Karpas-422 (cell line): ENCODE measurements around the gene CD101. TPM values are rescaled to one million over a fixed set of nuclear protein-coding genes. Genes with fewer than 3 reads are reported as not detected.

ENCODE experiments used
- DNase-seq: peaks from one replicate; pipeline ENCODE4 v3.0.0-alpha.2; 2015
- H2AFZ ChIP-seq: fragments of 200-600 bp; sonication (generic); 2 replicates; pipeline ENCODE4 v1.6.1; 2014; ENCODE audit warnings: antibody characterized with exemption, low read length, mixed read lengths
- H3K27ac ChIP-seq: fragments of 200-600 bp; sonication (generic); 2 replicates; pipeline ENCODE4 v1.5.1; 2014; ENCODE audit warnings: mild to moderate bottlenecking, low read length, moderate library complexity
- H3K27me3 ChIP-seq: fragments of 200-600 bp; sonication (generic); 2 replicates; pipeline ENCODE4 v1.6.1; 2014; ENCODE audit warnings: low read length, mixed read lengths
- H3K36me3 ChIP-seq: fragments of 200-600 bp; sonication (generic); 2 replicates; pipeline ENCODE4 v1.6.1; 2014; ENCODE audit warnings: low read length, mixed read lengths; ENCODE audit not compliant: insufficient read depth
- H3K4me1 ChIP-seq: fragments of 200-600 bp; sonication (generic); 2 replicates; pipeline ENCODE4 v1.6.1; 2014; ENCODE audit warnings: mild to moderate bottlenecking, low read length, mixed read lengths
- H3K4me2 ChIP-seq: fragments of 200-600 bp; sonication (generic); 2 replicates; pipeline ENCODE4 v1.6.1; 2014; ENCODE audit warnings: low read length, low read depth, mild to moderate bottlenecking; ENCODE audit not compliant: poor library complexity, severe bottlenecking
- H3K4me3 ChIP-seq: fragments of 200-600 bp; sonication (generic); 2 replicates; pipeline ENCODE4 v1.5.1; 2014; ENCODE audit warnings: mild to moderate bottlenecking, antibody characterized with exemption, low read length, mixed read lengths
- H3K79me2 ChIP-seq: fragments of 200-600 bp; sonication (generic); 2 replicates; pipeline ENCODE4 v1.6.1; 2014; ENCODE audit warnings: mild to moderate bottlenecking, low read length, mixed read lengths
- H3K9ac ChIP-seq: fragments of 200-600 bp; sonication (generic); 2 replicates; pipeline ENCODE4 v1.6.0; 2014; ENCODE audit warnings: low read length
- H3K9me2 ChIP-seq: fragments of 200-600 bp; sonication (generic), shearing (Covaris generic); replicated peaks from 2 replicates; pipeline ENCODE4 v1.6.0; 2014; ENCODE audit warnings: mild to moderate bottlenecking, low read length, moderate library complexity; ENCODE audit not compliant: insufficient read depth
- H3K9me3 ChIP-seq: fragments of 300-700, 200-600 bp; sonication (generic); 2 replicates; pipeline ENCODE4 v1.6.1; 2014; ENCODE audit warnings: low read length, mixed read lengths
- H4K20me1 ChIP-seq: fragments of 200-600 bp; sonication (generic); 2 replicates; pipeline ENCODE4 v1.6.1; 2014; ENCODE audit warnings: mild to moderate bottlenecking, antibody characterized with exemption, low read length, low read depth; ENCODE audit not compliant: insufficient read depth
- total RNA-seq: library from RNA; depleted of rRNA; stranded (reverse); fragments of >200 nt; shearing (Covaris generic); gene quantifications from 2 replicates; pipeline ENCODE4 v1.2.3, GENCODE V29; 2014; ENCODE audit warnings: low replicate concordance; rRNA removed

Gene CD101, protein sequence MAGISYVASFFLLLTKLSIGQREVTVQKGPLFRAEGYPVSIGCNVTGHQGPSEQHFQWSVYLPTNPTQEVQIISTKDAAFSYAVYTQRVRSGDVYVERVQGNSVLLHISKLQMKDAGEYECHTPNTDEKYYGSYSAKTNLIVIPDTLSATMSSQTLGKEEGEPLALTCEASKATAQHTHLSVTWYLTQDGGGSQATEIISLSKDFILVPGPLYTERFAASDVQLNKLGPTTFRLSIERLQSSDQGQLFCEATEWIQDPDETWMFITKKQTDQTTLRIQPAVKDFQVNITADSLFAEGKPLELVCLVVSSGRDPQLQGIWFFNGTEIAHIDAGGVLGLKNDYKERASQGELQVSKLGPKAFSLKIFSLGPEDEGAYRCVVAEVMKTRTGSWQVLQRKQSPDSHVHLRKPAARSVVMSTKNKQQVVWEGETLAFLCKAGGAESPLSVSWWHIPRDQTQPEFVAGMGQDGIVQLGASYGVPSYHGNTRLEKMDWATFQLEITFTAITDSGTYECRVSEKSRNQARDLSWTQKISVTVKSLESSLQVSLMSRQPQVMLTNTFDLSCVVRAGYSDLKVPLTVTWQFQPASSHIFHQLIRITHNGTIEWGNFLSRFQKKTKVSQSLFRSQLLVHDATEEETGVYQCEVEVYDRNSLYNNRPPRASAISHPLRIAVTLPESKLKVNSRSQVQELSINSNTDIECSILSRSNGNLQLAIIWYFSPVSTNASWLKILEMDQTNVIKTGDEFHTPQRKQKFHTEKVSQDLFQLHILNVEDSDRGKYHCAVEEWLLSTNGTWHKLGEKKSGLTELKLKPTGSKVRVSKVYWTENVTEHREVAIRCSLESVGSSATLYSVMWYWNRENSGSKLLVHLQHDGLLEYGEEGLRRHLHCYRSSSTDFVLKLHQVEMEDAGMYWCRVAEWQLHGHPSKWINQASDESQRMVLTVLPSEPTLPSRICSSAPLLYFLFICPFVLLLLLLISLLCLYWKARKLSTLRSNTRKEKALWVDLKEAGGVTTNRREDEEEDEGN
- not detected in 2 replicates for total RNA-seq

DNA sequence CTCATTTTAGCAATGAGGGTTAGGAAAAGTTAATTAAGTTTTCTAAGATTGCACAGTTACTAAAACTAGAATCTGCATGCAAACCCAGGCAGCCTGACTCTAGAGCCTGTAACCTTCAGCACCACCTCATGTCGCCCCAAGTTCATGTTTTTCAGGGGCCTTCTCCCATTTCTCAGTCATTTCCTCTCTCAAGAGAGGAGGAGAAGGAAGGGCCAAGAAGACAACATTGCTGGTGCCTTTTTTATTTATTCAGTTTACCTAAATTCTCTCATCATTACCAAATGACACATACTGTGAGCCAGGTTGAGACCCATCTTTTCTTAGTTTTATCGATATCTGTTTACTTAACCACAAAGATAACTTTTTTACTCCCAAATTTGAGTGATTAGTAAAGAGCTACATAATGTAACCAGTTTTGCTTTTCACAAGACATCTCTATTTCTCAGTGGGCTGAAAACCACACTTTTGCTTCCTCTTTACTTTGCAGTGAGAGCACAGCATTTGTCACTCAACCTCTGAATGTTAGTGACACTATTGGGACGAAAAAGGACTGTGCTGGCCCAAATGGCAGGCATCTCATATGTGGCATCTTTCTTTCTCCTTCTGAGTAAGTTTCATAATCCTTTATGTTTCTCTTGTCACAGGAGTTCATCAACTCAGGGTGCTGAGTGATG is at the start of gene CD101:
TSS of gene CD101 (plus strand) at position 507 of the 674 bp plus-strand sequence. CDS start at position 565, 58 bp downstream.
- H3K27me3 ChIP-seq = no peaks in the 10 kb centered on the region
- no peaks in the 10 kb centered on the region for H3K4me1 ChIP-seq
- H4K20me1 ChIP-seq = no peaks in the 10 kb centered on the region
- no peak within 1 kb of the TSS for H3K27ac ChIP-seq
- H3K4me2 ChIP-seq = no peak within 1 kb of the TSS
- no peak for DNase-seq
- H3K79me2 ChIP-seq = no peaks in the 10 kb centered on the region
- H3K9me2 ChIP-seq = no peaks in the 10 kb centered on the region
- H3K9me3 ChIP-seq = no peaks in the 10 kb centered on the region
- no peak within 1 kb of the TSS for H3K4me3 ChIP-seq
- H2AFZ ChIP-seq = no peak within 1 kb of the TSS
- H3K9ac ChIP-seq = no peak within 1 kb of the TSS
- no peaks in the 10 kb centered on the region for H3K36me3 ChIP-seq

DNA sequence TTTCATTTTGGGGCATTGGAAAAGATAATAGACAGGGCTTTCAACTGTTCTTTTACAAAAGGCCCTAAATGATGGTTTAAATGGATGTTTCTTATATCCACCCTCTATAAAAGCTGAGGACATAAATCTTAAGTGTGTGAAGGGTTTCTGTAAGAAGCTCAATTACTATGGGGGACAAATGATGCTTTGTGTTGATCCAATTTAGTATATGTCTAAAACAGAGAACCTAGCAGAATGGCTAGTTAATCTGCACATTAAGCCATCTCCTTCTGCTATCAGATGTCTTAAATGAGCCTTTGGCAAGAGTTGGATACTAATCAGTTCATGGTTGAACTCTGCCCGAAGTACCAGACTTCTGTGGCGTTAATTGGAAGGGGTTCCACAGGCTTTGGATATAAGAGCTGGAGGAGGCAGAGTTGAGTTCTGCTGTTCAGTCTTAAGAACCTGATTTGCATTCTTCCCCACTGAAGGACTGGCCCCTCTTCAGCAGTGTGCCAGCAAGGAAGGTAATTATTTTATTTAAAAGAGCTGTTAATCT is 48.8 kb upstream of the CD101 start:
- H3K9me2 ChIP-seq = no peaks in the 10 kb centered on the region
- no peaks in the 10 kb centered on the region for H4K20me1 ChIP-seq
- no peak overlapping the region for H3K27ac ChIP-seq
- no peaks in the 10 kb centered on the region for H3K27me3 ChIP-seq
- H3K4me3 ChIP-seq = no peak overlapping the region
- H3K4me1 ChIP-seq = no peaks in the 10 kb centered on the region
- no peak overlapping the region for H3K9ac ChIP-seq
- no peak for DNase-seq
- no peaks in the 10 kb centered on the region for H3K9me3 ChIP-seq
- H3K36me3 ChIP-seq = no peaks in the 10 kb centered on the region
- no peaks in the 10 kb centered on the region for H3K79me2 ChIP-seq
- H2AFZ ChIP-seq = no peak overlapping the region
- H3K4me2 ChIP-seq = no peak overlapping the region

DNA sequence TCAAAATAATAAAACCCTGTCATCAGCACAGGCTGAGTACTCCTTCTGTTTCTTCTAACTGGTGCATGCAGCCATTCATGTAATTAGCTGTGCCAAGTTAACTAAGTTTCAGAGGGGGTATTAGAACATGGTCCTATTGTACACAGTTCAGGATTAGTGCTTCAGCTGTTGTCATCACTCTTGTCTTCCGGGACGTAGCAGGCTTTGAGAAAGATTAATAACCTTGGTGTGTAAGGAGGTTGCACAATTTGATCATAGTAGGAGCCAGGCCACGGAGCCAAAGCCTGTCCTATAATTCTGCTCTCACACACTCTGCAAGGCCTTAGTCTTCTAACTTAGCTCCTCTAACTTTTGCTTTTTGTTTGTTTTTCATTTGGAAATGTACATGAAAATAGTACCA is 47.1 kb upstream of the CD101 start:
- no peaks in the 10 kb centered on the region for H3K36me3 ChIP-seq
- H3K9ac ChIP-seq = no peak overlapping the region
- H3K4me1 ChIP-seq = no peaks in the 10 kb centered on the region
- no peaks in the 10 kb centered on the region for H4K20me1 ChIP-seq
- H3K9me2 ChIP-seq = no peaks in the 10 kb centered on the region
- H3K9me3 ChIP-seq = no peaks in the 10 kb centered on the region
- DNase-seq = no peak
- H3K79me2 ChIP-seq = no peaks in the 10 kb centered on the region
- H3K27ac ChIP-seq = no peak overlapping the region
- no peaks in the 10 kb centered on the region for H3K27me3 ChIP-seq
- no peak overlapping the region for H2AFZ ChIP-seq
- H3K4me2 ChIP-seq = no peak overlapping the region
- H3K4me3 ChIP-seq = no peak overlapping the region

DNA sequence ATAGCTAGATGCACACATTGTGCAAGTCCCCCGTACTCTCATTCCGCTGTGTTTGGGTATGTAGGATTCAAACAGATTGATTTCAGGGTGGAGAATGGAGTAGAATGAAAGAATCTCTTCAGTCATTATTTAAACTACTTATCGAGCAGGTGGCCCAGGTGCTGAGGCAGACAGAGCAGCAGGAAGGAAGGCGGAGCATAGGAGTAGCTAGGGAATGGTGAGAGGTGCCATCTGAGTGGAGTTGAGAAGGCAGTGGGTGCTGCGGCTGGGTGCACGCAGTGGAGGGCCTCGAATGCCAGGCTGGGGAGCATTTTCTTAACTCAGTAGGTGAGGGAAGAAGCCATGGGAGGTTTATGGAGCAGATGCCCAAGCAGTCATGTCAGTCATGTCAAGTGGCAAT is 45.2 kb upstream of the CD101 start:
- Histone ChIP-seq H3K9me2 (no peaks in the 10 kb centered on the region), H3K36me3 (no peaks in the 10 kb centered on the region), H3K27ac (no peak overlapping the region), H4K20me1 (no peaks in the 10 kb centered on the region), H3K27me3 (no peaks in the 10 kb centered on the region), H3K9me3 (no peaks in the 10 kb centered on the region), H3K4me2 (no peak overlapping the region), H3K4me1 (no peaks in the 10 kb centered on the region), H3K9ac (no peak overlapping the region), H2AFZ (no peak overlapping the region), H3K4me3 (no peak overlapping the region), H3K79me2 (no peaks in the 10 kb centered on the region)
- no peak for DNase-seq

DNA sequence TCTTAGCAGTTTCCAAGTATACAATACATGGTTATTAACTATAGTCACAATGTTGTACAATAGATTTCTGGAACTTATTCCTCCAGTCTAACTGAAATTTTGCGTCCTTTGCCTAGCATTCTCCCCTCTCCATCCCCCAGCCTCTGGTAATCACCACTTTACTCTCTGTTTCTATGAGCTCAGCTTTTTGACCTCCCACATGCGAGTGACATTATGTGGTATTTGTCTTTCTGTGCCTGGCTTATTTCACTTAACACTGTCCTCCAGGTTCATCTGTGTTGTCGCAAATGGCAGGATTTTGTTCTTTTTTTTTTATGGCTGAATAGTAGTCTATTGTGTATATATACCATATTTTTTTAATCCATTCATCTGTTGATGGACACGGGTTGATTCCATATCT is 43.9 kb upstream of the CD101 start:
- no peaks in the 10 kb centered on the region for H3K79me2 ChIP-seq
- H4K20me1 ChIP-seq = no peaks in the 10 kb centered on the region
- H3K36me3 ChIP-seq = no peaks in the 10 kb centered on the region
- H3K9me2 ChIP-seq = no peaks in the 10 kb centered on the region
- H3K4me3 ChIP-seq = no peak overlapping the region
- H3K9me3 ChIP-seq = no peaks in the 10 kb centered on the region
- H3K9ac ChIP-seq = no peak overlapping the region
- no peaks in the 10 kb centered on the region for H3K4me1 ChIP-seq
- H3K27ac ChIP-seq = no peak overlapping the region
- H2AFZ ChIP-seq = no peak overlapping the region
- no peaks in the 10 kb centered on the region for H3K27me3 ChIP-seq
- no peak overlapping the region for H3K4me2 ChIP-seq
- no peak for DNase-seq

DNA sequence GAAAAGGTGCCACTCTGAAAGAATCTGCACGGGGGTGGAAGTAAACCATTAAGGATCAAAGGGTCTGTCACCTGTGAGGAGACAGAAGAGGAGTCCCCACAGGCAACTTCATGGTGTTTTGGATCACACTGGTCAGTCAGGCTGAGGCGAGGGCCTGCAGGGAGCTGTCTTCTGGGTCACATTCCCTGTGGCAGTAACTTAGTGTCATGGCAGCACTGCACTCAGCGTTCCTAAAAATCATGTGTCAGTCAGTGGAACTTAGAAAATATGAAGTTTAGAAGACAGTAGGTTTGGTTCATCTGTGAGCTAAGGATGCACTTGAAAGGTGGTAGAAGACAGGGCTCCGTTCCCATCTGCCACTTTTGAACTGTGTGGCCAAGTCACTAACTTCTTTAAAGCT is 43.5 kb upstream of the CD101 start:
- Histone ChIP-seq H3K9me2 (no peaks in the 10 kb centered on the region), H3K9ac (no peak overlapping the region), H3K4me2 (no peak overlapping the region), H4K20me1 (no peaks in the 10 kb centered on the region), H3K36me3 (no peaks in the 10 kb centered on the region), H3K4me3 (no peak overlapping the region), H3K9me3 (no peaks in the 10 kb centered on the region), H3K27ac (no peak overlapping the region), H3K4me1 (no peaks in the 10 kb centered on the region), H3K27me3 (no peaks in the 10 kb centered on the region), H3K79me2 (no peaks in the 10 kb centered on the region), H2AFZ (no peak overlapping the region)
- DNase-seq = no peak

DNA sequence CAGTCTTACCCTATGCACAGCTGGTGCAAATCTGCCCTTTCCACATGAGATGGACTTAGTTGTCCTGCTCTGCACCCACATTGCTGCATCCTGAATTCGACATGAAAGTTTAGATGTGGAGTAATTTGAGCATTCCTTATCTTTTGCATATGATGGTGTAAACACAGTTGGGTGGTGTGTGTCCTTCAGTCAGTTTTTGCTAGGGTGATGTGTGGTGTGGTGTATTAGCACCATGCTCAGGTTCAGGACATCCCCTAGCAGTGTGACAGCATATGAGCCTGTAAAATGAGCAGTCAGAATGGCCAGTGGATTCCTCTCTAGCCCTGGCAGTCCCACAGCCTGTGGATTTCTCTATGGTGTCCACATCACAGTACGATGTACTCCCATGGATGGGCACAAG is 42.6 kb upstream of the CD101 start:
- no peaks in the 10 kb centered on the region for H3K36me3 ChIP-seq
- H3K9ac ChIP-seq = no peak overlapping the region
- no peaks in the 10 kb centered on the region for H3K9me3 ChIP-seq
- H3K27ac ChIP-seq = no peak overlapping the region
- no peaks in the 10 kb centered on the region for H3K79me2 ChIP-seq
- no peak for DNase-seq
- H3K4me2 ChIP-seq = no peak overlapping the region
- H3K4me1 ChIP-seq = no peaks in the 10 kb centered on the region
- no peaks in the 10 kb centered on the region for H4K20me1 ChIP-seq
- H3K27me3 ChIP-seq = no peaks in the 10 kb centered on the region
- no peak overlapping the region for H3K4me3 ChIP-seq
- H2AFZ ChIP-seq = no peak overlapping the region
- no peaks in the 10 kb centered on the region for H3K9me2 ChIP-seq
